Suprapubic skin (tissue), 4 donors: Measurements from ENCODE around the gene LDB2.

Experiments
- CTCF ChIP-seq, 2 donors: fragments of 200-600 bp in 1 of 2; fragments of 450-650 bp in 1 of 2; sonication (generic) in 1 of 2; IDR thresholded peaks; one replicate each; pipeline ENCODE4 v1.5.1; 2016 to 2019; ENCODE audit warnings: antibody characterized with exemption in 2 of 2, mild to moderate bottlenecking in 1 of 2, moderate library complexity in 1 of 2
- EP300 ChIP-seq: sonication (generic); formaldehyde crosslinking; IDR thresholded peaks from one replicate; pipeline ENCODE4 v1.6.1; 2017; ENCODE audit warnings: antibody characterized with exemption
- POLR2AphosphoS5 ChIP-seq, 3 donors: sonication (generic); formaldehyde crosslinking; IDR thresholded peaks; one replicate each; pipeline ENCODE4 v1.6.1; 2017; ENCODE audit warnings: antibody characterized with exemption in 3 of 3

- TF ChIP-seq CTCF (IDR thresholded peaks at IDR 0.05), result no peak
- no peak for TF ChIP-seq POLR2AphosphoS5 (IDR thresholded peaks at IDR 0.05)
- TF ChIP-seq EP300, result no peak
Measured at GRCh38 chr4:16580514-16580913, 317.9 kb downstream of the LDB2 start.
